CD4-positive, alpha-beta T cell (primary cell): ENCODE measurements around the gene PPIL3. TPM values are rescaled to one million over a fixed set of nuclear protein-coding genes. Genes with fewer than 3 reads are reported as not detected.

Source experiments
- ATAC-seq: fragments of 200-7000 bp; cut with Tn5 transposase; one replicate; pipeline ENCODE4 v1.10.0; 2022; ENCODE audit warnings: mild to moderate bottlenecking; ENCODE audit not compliant: poor library complexity
- CTCF ChIA-PET: fragments of 350-600 bp; sonication (Branson Sonifier 250); formaldehyde crosslinking; loops from one replicate; lab custom pipeline; 2021; ENCODE audit warnings: antibody characterized with exemption, inconsistent platforms; lab: Charles Lee
- POLR2A ChIA-PET: fragments of 350-600 bp; sonication (Branson Sonifier 250); formaldehyde crosslinking; loops from one replicate; lab custom pipeline; 2021; ENCODE audit warnings: antibody characterized with exemption, inconsistent platforms; lab: Charles Lee
- DNase-seq, 14 experiments: peaks; one replicate each; pipeline ENCODE4 v3.0.0-alpha.2; 2013 to 2020; ENCODE audit warnings: mixed read lengths in 2 of 14
- H3K27ac ChIP-seq, 2 donors: one replicate each; pipeline versions ENCODE4 v1.5.1 to v1.7.0; 2013; ENCODE audit warnings: low read length in 2 of 2, low read depth in 1 of 2, mild to moderate bottlenecking in 1 of 2
- H3K27me3 ChIP-seq, 2 experiments: 1 replicate in 1 of 2; 2 replicates in 1 of 2; pipeline versions ENCODE4 v1.6.1 to v1.7.0; 2013; ENCODE audit warnings: low read length in 2 of 2, control low read depth in 1 of 2, mild to moderate bottlenecking in 1 of 2, moderate library complexity in 1 of 2; ENCODE audit not compliant: insufficient read depth in 2 of 2, control insufficient read depth in 1 of 2
- H3K36me3 ChIP-seq: one replicate; pipeline ENCODE4 v1.6.1; 2013; ENCODE audit warnings: low read length, control low read depth; ENCODE audit not compliant: insufficient read depth
- H3K4me1 ChIP-seq: one replicate; pipeline ENCODE4 v1.6.1; 2013; ENCODE audit warnings: low read length, control low read depth; ENCODE audit not compliant: insufficient read depth
- H3K4me3 ChIP-seq: one replicate; pipeline ENCODE4 v1.5.1; 2013; ENCODE audit warnings: mild to moderate bottlenecking, low read length, moderate library complexity
- H3K9me3 ChIP-seq, 2 experiments: 1 replicate in 1 of 2; 2 replicates in 1 of 2; pipeline versions ENCODE4 v1.6.1 to v1.7.0; 2013; ENCODE audit warnings: low read length in 2 of 2, mild to moderate bottlenecking in 2 of 2, control low read depth in 1 of 2, moderate library complexity in 1 of 2; ENCODE audit not compliant: control insufficient read depth in 1 of 2, insufficient read depth in 1 of 2
- H3K27ac Mint-ChIP-seq: one replicate; pipeline ENCODE4 v1.8.0; 2020; ENCODE audit warnings: mixed read lengths
- H3K27me3 Mint-ChIP-seq: one replicate; pipeline ENCODE4 v1.8.0; 2021; ENCODE audit warnings: mixed read lengths
- H3K36me3 Mint-ChIP-seq: one replicate; pipeline ENCODE4 v1.8.0; 2021; ENCODE audit warnings: low read depth, mixed read lengths
- H3K4me1 Mint-ChIP-seq: one replicate; pipeline ENCODE4 v1.8.0; 2021; ENCODE audit warnings: low read depth, mixed read lengths
- H3K4me3 Mint-ChIP-seq: one replicate; pipeline ENCODE4 v1.8.0; 2020; ENCODE audit warnings: mild to moderate bottlenecking, mixed read lengths
- H3K9me3 Mint-ChIP-seq: one replicate; pipeline ENCODE4 v1.8.0; 2020; ENCODE audit warnings: mixed read lengths
- intact Hi-C, 2 experiments: fragments of 100-400 bp; cut with DNase I in 1 of 2; cut with micrococcal nuclease in 1 of 2; formaldehyde crosslinking; loops; one replicate each; pipeline versions ENCODE4 v1.15.1 to v1.9.0; 2023 to 2025; cut with DNase I, micrococcal nuclease
- total RNA-seq, 174 experiments: library from RNA in 2 of 174; stranded (reverse) in 2 of 174; gene quantifications; one replicate each; pipeline ENCODE4 v1.2.3 and lab custom pipeline; 2021 to 2026
- TF ChIP-seq, protein P1 (sequence below): fragments of 200-600 bp; IDR thresholded peaks from one replicate; pipeline ENCODE4 v1.8.0; 2022; ENCODE audit warnings: antibody characterized with exemption, mild to moderate bottlenecking

The PPIL3 gene
- total RNA-seq, 2 experiments from 2014 or later, result 23.1 to 29.8 TPM

DNA sequence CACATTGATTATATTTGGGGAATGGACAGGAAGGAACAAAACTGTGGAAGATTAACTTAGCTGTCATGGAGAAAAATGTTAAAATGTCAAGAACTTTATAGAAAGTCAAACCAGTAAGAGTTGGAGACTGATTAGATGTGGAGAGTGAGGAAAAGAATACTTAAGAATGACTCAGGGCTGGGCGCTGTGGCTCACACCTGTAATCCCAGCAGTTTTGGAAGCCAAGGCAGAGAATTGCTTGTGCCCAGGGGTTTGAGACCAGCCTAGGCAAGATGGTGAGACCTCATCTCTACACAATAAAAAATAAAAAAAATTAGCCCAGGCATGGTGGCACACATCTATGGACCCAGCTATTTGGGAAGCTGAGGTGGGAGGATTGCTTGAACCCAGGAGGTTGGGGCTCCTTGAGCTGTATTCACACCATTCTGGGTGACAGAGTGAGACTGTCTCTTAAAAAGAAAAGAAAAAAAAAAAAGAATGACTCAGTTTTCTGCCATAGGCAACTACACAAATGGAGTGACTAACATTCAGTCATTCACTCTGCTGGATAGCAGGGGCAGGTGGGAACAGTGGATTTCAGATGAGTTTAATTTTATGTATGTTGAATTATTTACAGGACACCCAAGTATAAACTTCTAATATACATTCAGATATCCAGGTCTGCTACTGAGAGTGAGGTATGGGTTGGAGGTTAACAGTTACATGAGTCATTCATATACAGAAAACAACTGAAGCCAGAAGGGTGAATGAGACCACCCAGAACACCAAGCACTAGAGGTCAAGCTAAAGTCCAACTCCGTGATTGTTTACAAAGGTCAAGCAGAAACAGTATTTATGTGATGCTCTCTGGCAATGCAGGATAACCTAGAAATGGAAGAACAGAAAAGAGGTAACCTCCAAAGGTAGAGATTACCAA is 40.7 kb upstream of the PPIL3 start:
- no peaks in the 10 kb centered on the region for H3K4me1 Mint-ChIP-seq
- no peak overlapping the region for H3K27ac ChIP-seq
- H3K9me3 ChIP-seq, result no peaks in the 10 kb centered on the region
- no peak overlapping the region for H3K4me3 Mint-ChIP-seq
- H3K36me3 ChIP-seq, result peaks cover 63% of the 10 kb centered on the region
- no peaks in the 10 kb centered on the region for H3K9me3 Mint-ChIP-seq
- H3K27me3 ChIP-seq, result no peaks in the 10 kb centered on the region
- intact Hi-C loops, result no loop called here
- no peak overlapping the region for H3K4me3 ChIP-seq
- ATAC-seq (no peak), DNase-seq (no peak)
- H3K27me3 Mint-ChIP-seq, result no peaks in the 10 kb centered on the region
- CTCF ChIA-PET, result no interaction called here
- H3K36me3 Mint-ChIP-seq, result peaks cover 64% of the 10 kb centered on the region
- no peaks in the 10 kb centered on the region for H3K4me1 ChIP-seq
- H3K27ac Mint-ChIP-seq, result no peak overlapping the region
- TF ChIP-seq, protein P1, sequence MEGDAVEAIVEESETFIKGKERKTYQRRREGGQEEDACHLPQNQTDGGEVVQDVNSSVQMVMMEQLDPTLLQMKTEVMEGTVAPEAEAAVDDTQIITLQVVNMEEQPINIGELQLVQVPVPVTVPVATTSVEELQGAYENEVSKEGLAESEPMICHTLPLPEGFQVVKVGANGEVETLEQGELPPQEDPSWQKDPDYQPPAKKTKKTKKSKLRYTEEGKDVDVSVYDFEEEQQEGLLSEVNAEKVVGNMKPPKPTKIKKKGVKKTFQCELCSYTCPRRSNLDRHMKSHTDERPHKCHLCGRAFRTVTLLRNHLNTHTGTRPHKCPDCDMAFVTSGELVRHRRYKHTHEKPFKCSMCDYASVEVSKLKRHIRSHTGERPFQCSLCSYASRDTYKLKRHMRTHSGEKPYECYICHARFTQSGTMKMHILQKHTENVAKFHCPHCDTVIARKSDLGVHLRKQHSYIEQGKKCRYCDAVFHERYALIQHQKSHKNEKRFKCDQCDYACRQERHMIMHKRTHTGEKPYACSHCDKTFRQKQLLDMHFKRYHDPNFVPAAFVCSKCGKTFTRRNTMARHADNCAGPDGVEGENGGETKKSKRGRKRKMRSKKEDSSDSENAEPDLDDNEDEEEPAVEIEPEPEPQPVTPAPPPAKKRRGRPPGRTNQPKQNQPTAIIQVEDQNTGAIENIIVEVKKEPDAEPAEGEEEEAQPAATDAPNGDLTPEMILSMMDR, result no peak
- POLR2A ChIA-PET, result no interaction called here

DNA sequence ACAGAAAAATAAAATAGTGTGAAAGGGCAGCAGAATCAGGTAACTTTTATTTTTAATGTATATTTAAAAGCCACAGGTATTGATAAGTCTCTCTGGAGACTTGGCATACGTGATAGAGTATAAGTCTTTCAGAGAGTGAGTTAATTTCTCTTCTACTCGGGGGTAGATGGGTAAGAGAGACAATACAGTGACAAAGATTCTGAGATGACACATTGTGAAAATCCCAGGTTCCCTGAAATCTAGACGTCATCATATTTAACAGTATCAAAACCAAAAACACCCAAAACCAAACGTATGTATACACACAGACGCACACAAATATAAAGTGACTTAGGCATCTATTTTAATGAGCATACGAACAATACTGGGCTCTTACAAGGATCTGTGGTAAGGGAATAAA is 33.6 kb upstream of the PPIL3 start:
- Mint-ChIP-seq H3K36me3 (peaks cover 92% of the 10 kb centered on the region), H3K9me3 (no peaks in the 10 kb centered on the region), H3K4me3 (no peak overlapping the region), H3K4me1 (no peaks in the 10 kb centered on the region), H3K27ac (peak overlapping the region; percentile 34), H3K27me3 (no peaks in the 10 kb centered on the region)
- DNase-seq, result no peak
- Histone ChIP-seq H3K9me3 (no peaks in the 10 kb centered on the region), H3K36me3 (peaks cover 76% of the 10 kb centered on the region), H3K27me3 (no peaks in the 10 kb centered on the region), H3K4me3 (no peak overlapping the region), H3K27ac (no peak overlapping the region), H3K4me1 (no peaks in the 10 kb centered on the region)
- CTCF ChIA-PET, result no interaction called here
- POLR2A ChIA-PET, result no interaction called here
- TF ChIP-seq, protein P1, result no peak
- no peak for ATAC-seq
- intact Hi-C loops, result no loop called here

GRCh38 chr2:200913654-200914053 is 24.8 kb upstream of the PPIL3 start:
- Mint-ChIP-seq H3K27me3 (no peaks in the 10 kb centered on the region), H3K4me1 (no peaks in the 10 kb centered on the region), H3K4me3 (no peak overlapping the region), H3K9me3 (no peaks in the 10 kb centered on the region), H3K27ac (peak overlapping the region; percentile 7), H3K36me3 (peaks cover 78% of the 10 kb centered on the region)
- TF ChIP-seq, protein P1, result no peak
- Histone ChIP-seq H3K27me3 (no peaks in the 10 kb centered on the region), H3K36me3 (peaks cover 85% of the 10 kb centered on the region), H3K4me1 (no peaks in the 10 kb centered on the region), H3K4me3 (no peak overlapping the region), H3K27ac (no peak overlapping the region), H3K9me3 (no peaks in the 10 kb centered on the region)
- intact Hi-C loops, result no loop called here
- DNase-seq (no peak), ATAC-seq (no peak)
- POLR2A ChIA-PET, result interaction anchor here (0.9 kb wide), 1 partner anchor 13 kb away, joined by 3 read pairs; no protein-coding TSS in a partner anchor
- CTCF ChIA-PET, result interaction anchor here (1.2 kb wide), 1 partner anchor 12 kb away, joined by 4 read pairs; no protein-coding TSS in a partner anchor
